Neuron (in vitro differentiated cells): Measurements from ENCODE around the gene AZU1.
"Not testable (repeated sequence)": the region's sequence is repeated elsewhere in the genome, so short reads cannot be mapped to it uniquely, and the experiment has no call there.

Experiments
- H2AFZ ChIP-seq: one replicate; pipeline ENCODE4 v1.6.1; 2013; ENCODE audit warnings: low read depth, mild to moderate bottlenecking, inconsistent platforms, low read length, moderate library complexity
- H3K27me3 ChIP-seq: one replicate; pipeline ENCODE4 v1.6.1; 2013; ENCODE audit warnings: low read length; ENCODE audit not compliant: insufficient read depth
- H3K36me3 ChIP-seq: one replicate; pipeline ENCODE4 v1.6.1; 2013; ENCODE audit warnings: low read length; ENCODE audit not compliant: insufficient read depth
- H3K4me1 ChIP-seq: one replicate; pipeline ENCODE4 v1.6.1; 2013; ENCODE audit warnings: low read length; ENCODE audit not compliant: insufficient read depth
- H3K4me3 ChIP-seq: 2 replicates; pipeline ENCODE4 v1.5.1; 2013; ENCODE audit warnings: mild to moderate bottlenecking, low read length, moderate library complexity
- H3K9me3 ChIP-seq: one replicate; pipeline ENCODE4 v1.6.1; 2013; ENCODE audit warnings: low read length

Gene AZU1

GRCh38 chr19:876780-877314 lies 49.2 kb downstream of the AZU1 start:
- peaks cover 54% of the 10 kb centered on the region for H3K36me3 ChIP-seq
- no peak overlapping the region for H2AFZ ChIP-seq
- H3K4me1 ChIP-seq, result no peaks in the 10 kb centered on the region
- H3K9me3 ChIP-seq, result no peaks in the 10 kb centered on the region
- no peak overlapping the region for H3K4me3 ChIP-seq
- H3K27me3 ChIP-seq, result no peaks in the 10 kb centered on the region

- H2AFZ ChIP-seq, H3K4me1 ChIP-seq, H3K4me3 ChIP-seq, H3K27me3 ChIP-seq, H3K9me3 ChIP-seq: not testable (repeated sequence)
- H3K36me3 ChIP-seq, result peaks cover 64% of the 10 kb centered on the region
These were observed 50.5 kb downstream of the AZU1 start for GRCh38 chr19:877992-878660.

- not testable (repeated sequence) for H3K4me3 ChIP-seq, H2AFZ ChIP-seq, H3K27me3 ChIP-seq, H3K9me3 ChIP-seq, H3K4me1 ChIP-seq
- peaks cover 65% of the 10 kb centered on the region for H3K36me3 ChIP-seq
These were observed 51.3 kb downstream of the AZU1 start for GRCh38 chr19:878751-879561.

- Histone ChIP-seq H3K27me3 (no peaks in the 10 kb centered on the region), H3K4me1 (no peaks in the 10 kb centered on the region), H3K36me3 (peaks cover 69% of the 10 kb centered on the region), H3K9me3 (no peaks in the 10 kb centered on the region), H2AFZ (no peak overlapping the region), H3K4me3 (no peak overlapping the region)
These were observed 52.2 kb downstream of the AZU1 start for GRCh38 chr19:879711-880438.
